ENCODE results near the gene PXMP4. TPM values are rescaled to one million over a fixed set of nuclear protein-coding genes. Genes with fewer than 3 reads are reported as not detected.

PXMP4 gene
- polyA plus RNA-seq, 1 donor from 2014 or later, result 3.1 TPM

Other genes with a start within 250 kb of the PXMP4 start
- gene CBFA2T2, start 230.2 kb downstream of the PXMP4 start, polyA plus RNA-seq, result 15.9 and 21.7 TPM in 2 replicates
- not detected in 2 replicates for gene C20orf144, start 58.0 kb downstream of the PXMP4 start, polyA plus RNA-seq
- gene ACTL10, start 53.4 kb downstream of the PXMP4 start, polyA plus RNA-seq, result not detected in 2 replicates
- gene NECAB3, start 45.9 kb downstream of the PXMP4 start, polyA plus RNA-seq, result 20.3 and 21.4 TPM in 2 replicates
- 1.8 and 2.3 TPM in 2 replicates for gene E2F1, start 33.9 kb downstream of the PXMP4 start, polyA plus RNA-seq
- 1.2 and 2.6 TPM in 2 replicates for gene ZNF341, start 11.7 kb upstream of the PXMP4 start, polyA plus RNA-seq
- gene CHMP4B, start 91.0 kb upstream of the PXMP4 start, polyA plus RNA-seq, result 78.9 and 83.8 TPM in 2 replicates

Measured in neural cell (in vitro differentiated cells).